Measurements from ENCODE around the gene PSMD1.

GRCh38 chr2:231146665-231147064, 90.0 kb downstream of the PSMD1 start:
- TF ChIP-seq EP300 (IDR thresholded peaks at IDR 0.05; ENCODE audit: borderline replicate concordance) (no peak), MAX (IDR thresholded peaks at IDR 0.05) (no peak), FOXM1 (IDR thresholded peaks at IDR 0.05; ENCODE audit: borderline replicate concordance, low read depth) (no peak), YY1 (IDR thresholded peaks at IDR 0.05; ENCODE audit: low read depth) (no peak), CREB1 (IDR thresholded peaks at IDR 0.05; ENCODE audit: low read depth) (no peak), REST (IDR thresholded peaks at IDR 0.05; ENCODE audit: low read depth) (no peak), NFIC (IDR thresholded peaks at IDR 0.05) (no peak), TEAD4 (IDR thresholded peaks at IDR 0.05) (no peak), RAD21 (IDR thresholded peaks at IDR 0.05; ENCODE audit: low read depth) (no peak)
